Endodermal cell (in vitro differentiated cells): ENCODE results near the gene TIE1. TPM values are rescaled to one million over a fixed set of nuclear protein-coding genes. Genes with fewer than 3 reads are reported as not detected.

ENCODE experiments used
- DNase-seq: peaks from one replicate; pipeline ENCODE4 v3.0.0-alpha.2; 2017
- H3K27ac ChIP-seq: 2 replicates; pipeline ENCODE4 v1.5.1; 2013; ENCODE audit warnings: mild to moderate bottlenecking, low read depth, low read length, moderate library complexity
- H3K27me3 ChIP-seq: 2 replicates; pipeline ENCODE4 v1.6.1; 2013; ENCODE audit warnings: mild to moderate bottlenecking, low read length, moderate library complexity; ENCODE audit not compliant: insufficient read depth, control insufficient read depth, poor library complexity, severe bottlenecking
- H3K36me3 ChIP-seq: 2 replicates; pipeline ENCODE4 v1.7.0; 2013; ENCODE audit warnings: mild to moderate bottlenecking, low read length, moderate library complexity; ENCODE audit not compliant: control insufficient read depth, insufficient read depth
- H3K4me1 ChIP-seq: one replicate; pipeline ENCODE4 v1.7.0; 2013; ENCODE audit warnings: low read length; ENCODE audit not compliant: control insufficient read depth, insufficient read depth
- H3K4me3 ChIP-seq: 2 replicates; pipeline ENCODE4 v1.5.1; 2013; ENCODE audit warnings: mild to moderate bottlenecking, low read length, moderate library complexity
- H3K9ac ChIP-seq: 2 replicates; pipeline ENCODE4 v1.6.1; 2013; ENCODE audit warnings: mild to moderate bottlenecking, low read length, moderate library complexity; ENCODE audit not compliant: poor library complexity, severe bottlenecking; ENCODE audit errors: extremely low read depth
- H3K9me3 ChIP-seq: 2 replicates; pipeline ENCODE4 v1.6.1; 2013; ENCODE audit warnings: mild to moderate bottlenecking, low read length, moderate library complexity; ENCODE audit not compliant: control insufficient read depth
- H3K27ac Mint-ChIP-seq: 2 replicates; pipeline ENCODE4 v1.8.0; 2020; ENCODE audit warnings: mixed read lengths
- H3K27me3 Mint-ChIP-seq: 2 replicates; pipeline ENCODE4 v1.8.0; 2021; ENCODE audit warnings: mild to moderate bottlenecking, mixed read lengths; ENCODE audit not compliant: insufficient read depth
- H3K36me3 Mint-ChIP-seq: 2 replicates; pipeline ENCODE4 v1.8.0; 2020; ENCODE audit warnings: low read depth, mixed read lengths
- H3K4me1 Mint-ChIP-seq: 2 replicates; pipeline ENCODE4 v1.8.0; 2020; ENCODE audit warnings: mixed read lengths
- H3K4me3 Mint-ChIP-seq: 2 replicates; pipeline ENCODE4 v1.8.0; 2020; ENCODE audit warnings: mild to moderate bottlenecking, moderate library complexity, mixed read lengths
- H3K9me3 Mint-ChIP-seq: 2 replicates; pipeline ENCODE4 v1.8.0; 2020; ENCODE audit warnings: mild to moderate bottlenecking, mixed read lengths
- WGBS, 2 experiments: methylation state at CpG; one replicate each; pipeline versions ENCODE4 v1.1.5 to v1.1.7; 2013; ENCODE audit warnings: missing lambda C conversion rate in 2 of 2, mixed read lengths in 1 of 2; ENCODE audit not compliant: insufficient coverage in 1 of 2, insufficient read length in 1 of 2; 5-methylcytosine and 5-hydroxymethylcytosine counted together
- total RNA-seq, 2 donors: library from RNA; stranded (reverse); fragmentation: NEBNext Ultra II Directional in 1 of 2; extraction: Animal tissue kit (Norgen Biotek cat#: 25700) in 1 of 2; gene quantifications; 2 replicates in 1 of 2; 3 replicates in 1 of 2; pipeline ENCODE4 v1.2.1, GENCODE V29; 2021
- TF ChIP-seq, protein P1 (sequence below): fragments of 200-600 bp; sonication (generic); conservative IDR thresholded peaks from 2 replicates; pipeline ENCODE4 v1.5.0; 2021; ENCODE audit warnings: antibody characterized with exemption, mild to moderate bottlenecking

TIE1 gene
- total RNA-seq, 2 donors from 2014 or later, result 0.40 to 0.99 TPM

DNA sequence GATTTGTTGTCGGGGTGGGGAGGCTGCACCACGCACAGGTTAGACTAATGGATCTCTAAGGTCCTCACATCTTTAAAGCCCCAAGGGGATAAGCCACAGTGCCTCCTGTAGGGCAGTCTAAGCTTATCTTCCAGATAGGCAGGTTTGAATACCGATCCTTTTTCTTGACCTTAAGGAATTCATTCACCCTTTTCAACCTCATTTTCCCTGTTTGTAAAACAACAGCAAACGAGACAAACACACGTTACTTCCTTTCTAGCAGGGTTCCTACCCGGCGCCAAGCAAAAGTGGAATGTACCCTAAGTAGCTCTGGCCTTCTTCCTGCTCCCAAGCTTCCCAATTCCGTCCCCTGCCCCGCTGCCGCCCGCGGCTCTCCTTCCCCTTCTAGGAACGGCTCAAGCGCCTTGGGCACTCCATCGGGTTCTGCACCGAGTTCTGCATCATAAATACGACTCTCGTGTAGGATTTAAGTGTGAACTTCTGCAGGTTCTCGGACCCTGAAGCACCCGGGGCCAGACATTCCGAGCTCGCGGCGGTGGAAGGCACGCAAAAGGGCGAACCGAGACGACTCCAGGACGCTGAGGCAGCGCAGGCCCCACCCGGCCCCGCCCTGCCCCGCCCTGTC, 57.5 kb downstream of the TIE1 start:
- TF ChIP-seq, protein P1, sequence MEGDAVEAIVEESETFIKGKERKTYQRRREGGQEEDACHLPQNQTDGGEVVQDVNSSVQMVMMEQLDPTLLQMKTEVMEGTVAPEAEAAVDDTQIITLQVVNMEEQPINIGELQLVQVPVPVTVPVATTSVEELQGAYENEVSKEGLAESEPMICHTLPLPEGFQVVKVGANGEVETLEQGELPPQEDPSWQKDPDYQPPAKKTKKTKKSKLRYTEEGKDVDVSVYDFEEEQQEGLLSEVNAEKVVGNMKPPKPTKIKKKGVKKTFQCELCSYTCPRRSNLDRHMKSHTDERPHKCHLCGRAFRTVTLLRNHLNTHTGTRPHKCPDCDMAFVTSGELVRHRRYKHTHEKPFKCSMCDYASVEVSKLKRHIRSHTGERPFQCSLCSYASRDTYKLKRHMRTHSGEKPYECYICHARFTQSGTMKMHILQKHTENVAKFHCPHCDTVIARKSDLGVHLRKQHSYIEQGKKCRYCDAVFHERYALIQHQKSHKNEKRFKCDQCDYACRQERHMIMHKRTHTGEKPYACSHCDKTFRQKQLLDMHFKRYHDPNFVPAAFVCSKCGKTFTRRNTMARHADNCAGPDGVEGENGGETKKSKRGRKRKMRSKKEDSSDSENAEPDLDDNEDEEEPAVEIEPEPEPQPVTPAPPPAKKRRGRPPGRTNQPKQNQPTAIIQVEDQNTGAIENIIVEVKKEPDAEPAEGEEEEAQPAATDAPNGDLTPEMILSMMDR, result peak; percentile 78
- H3K36me3 Mint-ChIP-seq, result peaks cover 43% of the 10 kb centered on the region
- H3K27me3 Mint-ChIP-seq, result no peaks in the 10 kb centered on the region
- no peaks in the 10 kb centered on the region for H3K9me3 ChIP-seq
- H3K9me3 Mint-ChIP-seq, result no peaks in the 10 kb centered on the region
- H3K27me3 ChIP-seq, result no peaks in the 10 kb centered on the region
- peaks cover 13% of the 10 kb centered on the region for H3K4me1 ChIP-seq
- peaks cover 28% of the 10 kb centered on the region for H3K36me3 ChIP-seq
- H3K9ac ChIP-seq, result peak overlapping the region; percentile 88
- peaks cover 26% of the 10 kb centered on the region for H3K4me1 Mint-ChIP-seq
- WGBS, 2 experiments, result 1 to 2% methylated on average over 13 to 33 of the region's 33 CpGs
- H3K27ac ChIP-seq, result peak overlapping the region; percentile 87
- H3K4me3 Mint-ChIP-seq, result peak overlapping the region; percentile 84
- peak overlapping the region; percentile 98 for H3K27ac Mint-ChIP-seq
- DNase-seq, result no peak
- H3K4me3 ChIP-seq, result peak overlapping the region; percentile 90

DNA sequence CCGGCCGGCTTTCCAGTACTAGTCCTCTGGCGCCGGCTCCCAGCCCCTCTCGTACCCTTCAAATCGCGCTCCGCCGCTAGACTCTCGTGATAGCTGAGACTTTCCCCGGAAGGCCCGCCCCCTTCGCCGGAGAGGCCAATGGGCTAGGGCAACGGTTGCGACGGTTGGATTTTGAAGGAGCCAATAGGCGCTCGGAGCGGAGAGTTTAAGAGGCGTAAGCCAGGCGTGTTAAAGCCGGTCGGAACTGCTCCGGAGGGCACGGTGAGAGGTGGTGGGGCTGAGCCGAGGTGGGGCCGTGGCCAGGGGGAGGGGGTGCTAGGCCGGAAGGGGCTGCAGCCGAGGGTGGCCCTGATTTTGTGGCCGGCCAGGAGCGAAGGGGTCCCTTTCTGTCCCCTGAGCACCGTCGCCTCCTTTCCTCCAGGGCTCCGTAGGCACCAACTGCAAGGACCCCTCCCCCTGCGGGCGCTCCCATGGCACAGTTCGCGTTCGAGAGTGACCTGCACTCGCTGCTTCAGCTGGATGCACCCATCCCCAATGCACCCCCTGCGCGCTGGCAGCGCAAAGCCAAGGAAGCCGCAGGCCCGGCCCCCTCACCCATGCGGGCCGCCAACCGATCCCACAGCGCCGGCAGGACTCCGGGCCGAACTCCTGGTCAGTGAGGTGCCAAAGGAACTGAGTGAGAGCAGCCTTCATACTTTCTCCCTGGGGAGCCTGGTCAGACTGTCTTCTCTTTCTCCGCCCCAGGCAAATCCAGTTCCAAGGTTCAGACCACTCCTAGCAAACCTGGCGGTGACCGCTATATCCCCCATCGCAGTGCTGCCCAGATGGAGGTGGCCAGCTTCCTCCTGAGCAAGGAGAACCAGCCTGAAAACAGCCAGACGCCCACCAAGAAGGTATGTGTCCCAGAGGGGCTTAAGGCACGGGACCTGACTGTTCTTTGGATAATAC, 58.2 kb downstream of the TIE1 start, which contains the start of gene CDC20:
CDC20 (plus strand) TSS at position 236 of the 948 bp plus-strand sequence; CDS start at position 471, 235 bp downstream.
- H3K9ac ChIP-seq, result peak within 1 kb of the TSS; percentile 91
- Mint-ChIP-seq H3K27ac (peak within 1 kb of the TSS; percentile 98), H3K9me3 (no peaks in the 10 kb centered on the region), H3K4me1 (peaks cover 26% of the 10 kb centered on the region), H3K36me3 (peaks cover 48% of the 10 kb centered on the region), H3K27me3 (no peaks in the 10 kb centered on the region), H3K4me3 (peak within 1 kb of the TSS; percentile 84)
- H3K27me3 ChIP-seq, result no peaks in the 10 kb centered on the region
- TF ChIP-seq, protein P1, result no peak
- no peaks in the 10 kb centered on the region for H3K9me3 ChIP-seq
- H3K4me3 ChIP-seq, result peak within 1 kb of the TSS; percentile 90
- H3K27ac ChIP-seq, result peak within 1 kb of the TSS; percentile 87
- peaks cover 30% of the 10 kb centered on the region for H3K36me3 ChIP-seq
- WGBS, 2 experiments, result 1 to 4% methylated on average over 17 to 59 of the region's 59 CpGs
- DNase-seq, result peak; percentile 100
- H3K4me1 ChIP-seq, result peaks cover 13% of the 10 kb centered on the region

DNA sequence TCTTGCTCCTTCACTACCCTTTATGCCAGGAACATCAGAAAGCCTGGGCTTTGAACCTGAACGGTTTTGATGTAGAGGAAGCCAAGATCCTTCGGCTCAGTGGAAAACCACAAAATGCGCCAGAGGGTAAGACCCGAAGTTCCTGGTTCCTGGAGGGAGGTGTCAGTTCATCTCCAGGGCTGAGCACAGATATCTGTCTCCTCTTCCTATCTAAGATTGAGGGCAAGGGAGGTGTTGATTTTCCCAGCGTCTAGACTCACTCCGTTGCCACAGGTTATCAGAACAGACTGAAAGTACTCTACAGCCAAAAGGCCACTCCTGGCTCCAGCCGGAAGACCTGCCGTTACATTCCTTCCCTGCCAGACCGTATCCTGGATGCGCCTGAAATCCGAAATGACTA, 58.9 kb downstream of the TIE1 start:
- no peak for DNase-seq
- H3K27ac Mint-ChIP-seq, result peak overlapping the region; percentile 74
- Histone ChIP-seq H3K4me3 (peak overlapping the region; percentile 90), H3K9me3 (no peaks in the 10 kb centered on the region), H3K9ac (peak overlapping the region; percentile 91), H3K27ac (no peak overlapping the region), H3K4me1 (peaks cover 13% of the 10 kb centered on the region), H3K36me3 (peaks cover 37% of the 10 kb centered on the region), H3K27me3 (no peaks in the 10 kb centered on the region)
- peaks cover 26% of the 10 kb centered on the region for H3K4me1 Mint-ChIP-seq
- no peaks in the 10 kb centered on the region for H3K27me3 Mint-ChIP-seq
- H3K4me3 Mint-ChIP-seq, result peak overlapping the region; percentile 84
- TF ChIP-seq, protein P1, result no peak
- WGBS, 2 experiments, result 69 to 85% methylated on average over 4 to 11 of the region's 11 CpGs
- H3K9me3 Mint-ChIP-seq, result no peaks in the 10 kb centered on the region
- peaks cover 54% of the 10 kb centered on the region for H3K36me3 Mint-ChIP-seq
